Thyroid gland (tissue), 4 donors: ENCODE measurements around the gene UBE2D2.

ENCODE experiments used
- POLR2A ChIP-seq, 2 donors: fragments of 450-650 bp; IDR thresholded peaks; one replicate each; pipeline ENCODE4 v1.6.1; 2017; ENCODE audit warnings: antibody characterized with exemption in 2 of 2, mild to moderate bottlenecking in 2 of 2, moderate library complexity in 1 of 2
- TF ChIP-seq, protein P1 (sequence below), 6 experiments: fragments of 200-600 bp in 3 of 6; fragments of 450-650 bp in 3 of 6; sonication (generic) in 3 of 6; IDR thresholded peaks; one replicate each; pipeline ENCODE4 v1.5.1; 2016 to 2019; ENCODE audit warnings: antibody characterized with exemption in 6 of 6, mild to moderate bottlenecking in 2 of 6, inconsistent platforms in 1 of 6, moderate library complexity in 1 of 6

DNA sequence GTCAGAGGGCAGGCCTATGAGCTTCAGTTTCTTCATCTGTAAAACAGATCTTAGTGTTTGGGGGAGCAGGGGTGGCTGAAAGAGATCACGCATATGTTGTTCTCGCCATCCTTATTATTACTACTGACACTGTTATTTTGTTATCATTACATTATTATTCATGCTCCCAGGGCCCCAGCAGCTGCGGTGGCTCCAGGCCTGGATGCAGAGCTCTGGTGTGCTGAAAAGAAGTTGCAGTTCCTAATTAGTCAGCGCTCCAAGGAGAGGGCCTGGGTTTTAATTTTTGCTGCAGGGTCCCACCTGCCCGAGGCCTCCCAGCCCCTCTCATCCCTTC lies 106.6 kb downstream of the UBE2D2 start:
- TF ChIP-seq, protein P1, sequence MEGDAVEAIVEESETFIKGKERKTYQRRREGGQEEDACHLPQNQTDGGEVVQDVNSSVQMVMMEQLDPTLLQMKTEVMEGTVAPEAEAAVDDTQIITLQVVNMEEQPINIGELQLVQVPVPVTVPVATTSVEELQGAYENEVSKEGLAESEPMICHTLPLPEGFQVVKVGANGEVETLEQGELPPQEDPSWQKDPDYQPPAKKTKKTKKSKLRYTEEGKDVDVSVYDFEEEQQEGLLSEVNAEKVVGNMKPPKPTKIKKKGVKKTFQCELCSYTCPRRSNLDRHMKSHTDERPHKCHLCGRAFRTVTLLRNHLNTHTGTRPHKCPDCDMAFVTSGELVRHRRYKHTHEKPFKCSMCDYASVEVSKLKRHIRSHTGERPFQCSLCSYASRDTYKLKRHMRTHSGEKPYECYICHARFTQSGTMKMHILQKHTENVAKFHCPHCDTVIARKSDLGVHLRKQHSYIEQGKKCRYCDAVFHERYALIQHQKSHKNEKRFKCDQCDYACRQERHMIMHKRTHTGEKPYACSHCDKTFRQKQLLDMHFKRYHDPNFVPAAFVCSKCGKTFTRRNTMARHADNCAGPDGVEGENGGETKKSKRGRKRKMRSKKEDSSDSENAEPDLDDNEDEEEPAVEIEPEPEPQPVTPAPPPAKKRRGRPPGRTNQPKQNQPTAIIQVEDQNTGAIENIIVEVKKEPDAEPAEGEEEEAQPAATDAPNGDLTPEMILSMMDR (IDR thresholded peaks at IDR 0.05) = no peak
- TF ChIP-seq POLR2A (IDR thresholded peaks at IDR 0.05) = no peak
